Lower leg skin (tissue), 4 donors: ENCODE results near the gene JUNB. TPM values are rescaled to one million over a fixed set of nuclear protein-coding genes. Genes with fewer than 3 reads are reported as not detected.

Experiments used
- DNase-seq, 2 donors: peaks; one replicate each; pipeline ENCODE4 v3.0.0-alpha.2; 2019; ENCODE audit warnings: low spot score in 2 of 2
- H3K4me3 ChIP-seq: fragments of 200-600 bp; sonication (generic); 2 replicates; pipeline ENCODE4 v1.5.1; 2017; ENCODE audit warnings: mild to moderate bottlenecking, low read depth; ENCODE audit not compliant: poor library complexity, severe bottlenecking
- POLR2A ChIP-seq, 2 donors: fragments of 450-650 bp; IDR thresholded peaks; one replicate each; pipeline ENCODE4 v1.6.1; 2016 to 2017; ENCODE audit warnings: antibody characterized with exemption in 2 of 2, mild to moderate bottlenecking in 1 of 2, moderate library complexity in 1 of 2
- WGBS, 2 donors: methylation state at CpG; one replicate each; pipeline ENCODE4 v1.1.5; 2018; 5-methylcytosine and 5-hydroxymethylcytosine counted together
- intact Hi-C: fragments of 100-400 bp; cut with DNase I; formaldehyde crosslinking; loops from one replicate; pipeline ENCODE4 v1.15.0; 2023; ENCODE audit warnings: low total_unique reads
- total RNA-seq, 4 donors: library from RNA; depleted of rRNA; stranded (reverse); fragments of >200 nt; gene quantifications; one replicate each; pipeline ENCODE4 v1.1.0, GENCODE V29; 2016
- TF ChIP-seq, protein P1 (sequence below), 3 donors: fragments of 450-650 bp; IDR thresholded peaks; one replicate each; pipeline ENCODE4 v1.5.1; 2016; ENCODE audit warnings: antibody characterized with exemption in 3 of 3, mild to moderate bottlenecking in 3 of 3, moderate library complexity in 2 of 3

The JUNB gene
- total RNA-seq, 4 donors from 2014 or later, result 608 to 1,091 (median 870) TPM

DNA sequence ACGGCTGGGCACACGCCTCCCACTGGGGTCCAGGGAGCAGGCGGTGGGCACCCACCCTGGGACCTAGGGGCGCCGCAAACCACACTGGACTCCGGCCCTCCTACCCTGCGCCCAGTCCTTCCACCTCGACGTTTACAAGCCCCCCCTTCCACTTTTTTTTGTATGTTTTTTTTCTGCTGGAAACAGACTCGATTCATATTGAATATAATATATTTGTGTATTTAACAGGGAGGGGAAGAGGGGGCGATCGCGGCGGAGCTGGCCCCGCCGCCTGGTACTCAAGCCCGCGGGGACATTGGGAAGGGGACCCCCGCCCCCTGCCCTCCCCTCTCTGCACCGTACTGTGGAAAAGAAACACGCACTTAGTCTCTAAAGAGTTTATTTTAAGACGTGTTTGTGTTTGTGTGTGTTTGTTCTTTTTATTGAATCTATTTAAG, 1.6 kb downstream of the JUNB start:
- no peak for DNase-seq
- intact Hi-C loops, result no loop called here
- peak overlapping the region; percentile 85 for H3K4me3 ChIP-seq
- WGBS, 2 donors, result 0 to 1% methylated on average over 22 of the region's 22 CpGs
- TF ChIP-seq POLR2A (IDR thresholded peaks at IDR 0.05), result no peak

DNA sequence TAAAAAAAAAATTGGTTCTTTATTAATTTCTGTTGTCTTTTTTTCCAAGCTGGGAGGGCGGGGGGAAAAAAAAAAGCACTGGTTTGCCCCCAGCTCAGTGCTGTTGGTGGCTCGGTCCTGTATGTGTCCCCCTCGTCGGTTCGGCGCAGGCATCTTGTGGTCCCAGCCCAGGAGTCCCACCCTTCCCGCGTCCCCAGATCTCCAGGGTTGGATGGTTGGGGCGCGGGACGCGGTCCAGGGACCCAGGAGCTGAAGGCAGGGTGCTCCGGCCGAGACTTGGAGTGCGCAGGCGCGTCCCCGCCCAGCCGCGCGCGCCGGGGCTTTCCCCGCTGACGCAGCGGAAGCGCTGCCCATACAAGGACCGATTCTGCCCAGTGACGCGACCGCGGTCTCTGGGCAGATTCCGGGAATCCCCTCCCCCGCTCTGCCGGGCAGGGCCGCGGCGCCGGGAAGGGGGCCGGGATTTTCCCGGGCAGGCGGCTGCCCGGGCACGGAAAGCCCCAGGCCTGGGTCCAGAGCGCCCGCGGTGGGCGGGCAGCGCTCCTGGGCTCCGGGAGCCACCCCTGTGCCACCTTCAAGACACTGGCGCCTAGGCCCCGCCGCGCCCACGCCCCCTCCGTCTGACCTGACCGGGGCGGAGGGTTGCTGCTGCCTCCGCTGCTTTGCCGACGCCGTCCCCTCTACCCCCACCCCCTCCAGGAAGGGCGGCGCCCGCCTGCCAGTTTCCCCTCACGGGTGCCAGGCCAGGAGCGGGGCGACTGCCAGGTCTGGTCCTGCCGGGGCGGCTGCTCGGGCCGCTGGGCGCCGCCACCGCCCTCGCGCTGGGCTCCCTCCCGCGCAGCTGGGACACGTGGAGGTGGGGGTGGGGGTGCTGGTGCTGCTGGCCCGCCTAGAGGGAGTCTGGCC, 2.3 kb downstream of the JUNB start:
- TF ChIP-seq, protein P1, sequence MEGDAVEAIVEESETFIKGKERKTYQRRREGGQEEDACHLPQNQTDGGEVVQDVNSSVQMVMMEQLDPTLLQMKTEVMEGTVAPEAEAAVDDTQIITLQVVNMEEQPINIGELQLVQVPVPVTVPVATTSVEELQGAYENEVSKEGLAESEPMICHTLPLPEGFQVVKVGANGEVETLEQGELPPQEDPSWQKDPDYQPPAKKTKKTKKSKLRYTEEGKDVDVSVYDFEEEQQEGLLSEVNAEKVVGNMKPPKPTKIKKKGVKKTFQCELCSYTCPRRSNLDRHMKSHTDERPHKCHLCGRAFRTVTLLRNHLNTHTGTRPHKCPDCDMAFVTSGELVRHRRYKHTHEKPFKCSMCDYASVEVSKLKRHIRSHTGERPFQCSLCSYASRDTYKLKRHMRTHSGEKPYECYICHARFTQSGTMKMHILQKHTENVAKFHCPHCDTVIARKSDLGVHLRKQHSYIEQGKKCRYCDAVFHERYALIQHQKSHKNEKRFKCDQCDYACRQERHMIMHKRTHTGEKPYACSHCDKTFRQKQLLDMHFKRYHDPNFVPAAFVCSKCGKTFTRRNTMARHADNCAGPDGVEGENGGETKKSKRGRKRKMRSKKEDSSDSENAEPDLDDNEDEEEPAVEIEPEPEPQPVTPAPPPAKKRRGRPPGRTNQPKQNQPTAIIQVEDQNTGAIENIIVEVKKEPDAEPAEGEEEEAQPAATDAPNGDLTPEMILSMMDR (IDR thresholded peaks at IDR 0.05), result no peak
- TF ChIP-seq POLR2A (IDR thresholded peaks at IDR 0.05), result no peak
- 0% methylated on average over 20 to 63 of the region's 81 CpGs for WGBS, 2 donors
- peak overlapping the region; percentile 85 for H3K4me3 ChIP-seq
- peak; percentile 92 to 99 for DNase-seq
- intact Hi-C loops, result loop anchor here (2.0 kb wide), 1 partner anchor 17 kb away; no protein-coding TSS in a partner anchor

DNA sequence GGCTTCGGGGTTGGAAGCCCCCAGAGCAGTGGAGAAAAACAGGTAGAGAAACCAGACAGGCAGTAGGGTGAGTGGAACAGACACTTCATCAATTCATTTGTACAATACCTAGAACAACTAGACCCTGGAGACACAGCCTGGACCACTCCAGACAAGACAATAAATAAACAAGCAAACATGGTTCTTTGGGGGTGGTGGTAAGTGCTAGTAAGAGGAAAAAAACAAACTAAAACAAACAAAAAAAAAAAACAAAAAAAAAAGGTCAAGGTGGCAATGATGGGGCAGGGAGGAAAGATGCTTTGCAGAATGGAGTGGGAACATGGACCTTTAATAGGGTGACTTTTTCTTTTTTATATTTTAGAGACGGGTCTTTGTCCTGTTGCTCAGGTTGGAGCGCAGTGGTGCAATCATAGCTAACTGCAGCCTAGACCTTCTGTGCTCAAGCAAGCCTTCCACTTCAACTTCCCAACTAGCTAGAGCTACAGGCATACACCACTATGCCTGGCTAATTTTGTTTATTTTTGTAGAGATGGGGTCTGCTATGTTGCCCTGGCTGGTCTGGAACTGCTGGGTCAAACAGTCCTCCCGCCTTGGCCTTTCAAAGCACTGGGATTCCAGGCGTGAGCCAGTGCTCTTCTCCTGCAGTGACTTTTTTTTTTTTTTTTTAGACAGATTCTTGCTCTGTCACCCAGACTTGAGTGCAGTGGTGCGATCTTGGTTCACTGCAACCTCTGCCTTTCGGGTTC, 3.1 kb downstream of the JUNB start:
- DNase-seq, result no peak
- 52 to 60% methylated on average over 7 of the region's 7 CpGs for WGBS, 2 donors
- TF ChIP-seq, protein P1 (IDR thresholded peaks at IDR 0.05), result no peak
- TF ChIP-seq POLR2A (IDR thresholded peaks at IDR 0.05), result no peak
- peak overlapping the region; percentile 13 for H3K4me3 ChIP-seq
- intact Hi-C loops, result loop anchor here (2.0 kb wide), 1 partner anchor 18 kb away; no protein-coding TSS in a partner anchor

DNA sequence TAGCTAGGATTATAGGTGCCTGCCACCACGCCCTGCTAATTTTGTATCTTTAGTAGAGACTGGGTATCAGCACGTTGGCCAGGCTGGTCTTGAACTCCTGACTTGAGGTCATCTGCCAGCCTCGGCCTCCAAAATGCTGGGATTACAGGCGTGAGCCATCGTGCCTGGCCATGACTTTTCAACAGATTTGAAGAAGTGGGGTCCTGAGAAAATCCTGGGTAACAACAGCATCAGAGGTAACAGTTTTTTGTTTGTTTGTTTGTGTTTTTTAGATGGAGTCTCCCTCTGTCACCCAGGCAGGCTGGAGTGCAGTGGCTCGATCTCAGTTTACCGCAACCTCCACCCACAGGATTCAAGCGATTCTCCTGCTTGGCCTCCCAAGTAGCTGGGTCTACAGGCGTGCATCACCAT, 3.7 kb downstream of the JUNB start:
- intact Hi-C loops, result loop anchor here (2.0 kb wide), 1 partner anchor 18 kb away; no protein-coding TSS in a partner anchor

DNA sequence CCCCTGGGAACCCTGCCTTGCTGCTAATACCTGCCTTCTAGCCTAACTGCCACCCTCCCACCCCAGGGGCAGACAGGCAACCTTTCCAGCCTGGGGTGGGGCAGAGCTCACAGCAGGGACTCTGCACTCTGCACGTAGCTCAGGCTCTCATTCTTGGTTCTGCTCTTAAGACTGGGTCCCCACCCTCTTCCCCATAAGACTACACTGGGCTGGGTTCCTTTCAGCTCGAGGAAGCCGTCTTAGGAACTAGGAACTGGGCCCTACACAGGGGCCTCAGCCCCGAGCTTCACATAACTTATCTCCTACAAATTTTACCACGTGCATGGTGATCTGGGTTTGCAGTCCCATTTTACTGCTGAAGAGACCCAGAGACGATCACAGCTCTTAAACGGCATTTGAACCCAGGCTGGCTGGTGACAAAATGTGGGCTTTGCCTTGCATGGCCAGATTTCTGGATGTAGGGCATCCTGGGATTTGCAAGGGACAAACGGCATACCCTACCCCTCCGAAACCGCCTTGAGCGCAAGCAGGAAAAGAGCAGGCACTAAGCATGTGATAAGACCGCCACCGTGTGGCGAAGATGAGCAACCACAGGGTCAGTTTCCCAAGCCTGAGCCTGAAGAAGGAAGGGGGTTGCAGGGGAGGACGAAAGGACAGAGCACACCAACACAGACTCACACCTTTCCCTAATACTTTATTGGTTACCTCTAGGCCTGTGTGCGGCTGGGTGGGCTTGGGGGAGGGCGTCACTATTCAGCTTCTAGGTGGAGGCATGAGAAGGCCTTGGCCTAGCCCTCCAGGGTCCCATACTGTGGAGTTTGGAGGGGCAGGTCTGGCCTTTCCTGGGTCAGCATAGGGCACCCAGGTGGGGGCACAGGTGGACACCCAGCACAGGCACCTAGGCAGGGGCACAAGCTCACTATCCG, 5.1 kb downstream of the JUNB start:
- DNase-seq, result peak; percentile 69 to 94
- no peak overlapping the region for H3K4me3 ChIP-seq
- 4% methylated on average over 18 of the region's 18 CpGs for WGBS, 2 donors
- TF ChIP-seq, protein P1 (IDR thresholded peaks at IDR 0.05), result peak in 2 of 3 donors; percentile 11 to 92
- TF ChIP-seq POLR2A (IDR thresholded peaks at IDR 0.05), result no peak
- intact Hi-C loops, result no loop called here

More for the DNA sequence above, 3.7 kb downstream of the JUNB start:
- TF ChIP-seq, protein P1 (IDR thresholded peaks at IDR 0.05), result no peak
- no peak for TF ChIP-seq POLR2A (IDR thresholded peaks at IDR 0.05)
- no peak for DNase-seq
- no peak overlapping the region for H3K4me3 ChIP-seq
- 84 to 86% methylated on average over 9 of the region's 9 CpGs for WGBS, 2 donors
